GM12801 (cell line): ENCODE data around the gene ATXN3.

ENCODE experiments used
- CTCF ChIP-seq: IDR thresholded peaks from one replicate; pipeline ENCODE4 v1.5.1; 2011; ENCODE audit warnings: control low read depth; ENCODE audit not compliant: insufficient read length; ENCODE audit errors: extremely low read depth

The ATXN3 gene

GRCh38 chr14:92105893-92106142 is 564 bp downstream of the ATXN3 start:
- no peak for TF ChIP-seq CTCF

- no peak for TF ChIP-seq CTCF
Observed at GRCh38 chr14:92105073-92105892, 1.1 kb downstream of the ATXN3 start.

- no peak for TF ChIP-seq CTCF
Observed at GRCh38 chr14:92103363-92103989, 2.9 kb downstream of the ATXN3 start.

- no peak for TF ChIP-seq CTCF
Observed at GRCh38 chr14:92099802-92100201, 6.6 kb downstream of the ATXN3 start.

- no peak for TF ChIP-seq CTCF
Observed at GRCh38 chr14:92093320-92093719, 13.1 kb downstream of the ATXN3 start.

GRCh38 chr14:92088494-92088893 is 17.9 kb downstream of the ATXN3 start:
- no peak for TF ChIP-seq CTCF

GRCh38 chr14:92074555-92074954 is 31.8 kb downstream of the ATXN3 start:
- no peak for TF ChIP-seq CTCF
